Anterior cingulate cortex (tissue), 58 donors: ENCODE results near the gene GNA15.
"Not testable (repeated sequence)": the region's sequence is repeated elsewhere in the genome, so short reads cannot be mapped to it uniquely, and the experiment has no call there.

Source experiments
- DNase-seq, 58 donors: peaks; one replicate each; lab custom pipeline; 2025; lab: John Stamatoyannopoulos, UW

The GNA15 gene

GRCh38 chr19:3163230-3163886, 27.5 kb downstream of the GNA15 start:
- peak in 41 of 58 donors; percentile 3 to 67 (median 25) for DNase-seq

- DNase-seq: no peak
These were observed 28.1 kb downstream of the GNA15 start for GRCh38 chr19:3163943-3164342.

- no peak for DNase-seq
These were observed 31.9 kb downstream of the GNA15 start for GRCh38 chr19:3167533-3168272.

- DNase-seq: no peak
These were observed 36.2 kb downstream of the GNA15 start for GRCh38 chr19:3171894-3172672.

- DNase-seq: not testable (repeated sequence)
These were observed 36.8 kb downstream of the GNA15 start for GRCh38 chr19:3172673-3173000.

- DNase-seq: no peak
These were observed 40.2 kb downstream of the GNA15 start for GRCh38 chr19:3175781-3176714.

GRCh38 chr19:3176715-3177501, 41.1 kb downstream of the GNA15 start:
- DNase-seq: no peak

GRCh38 chr19:3178377-3178972, 42.6 kb downstream of the GNA15 start, which contains the start of gene S1PR4:
Gene S1PR4 (plus strand): TSS chr19:3178769. CDS start chr19:3178793, 24 bp downstream.
- no peak for DNase-seq

GRCh38 chr19:3178973-3179738, 43.3 kb downstream of the GNA15 start:
- no peak for DNase-seq

GRCh38 chr19:3179739-3180293, 44.0 kb downstream of the GNA15 start:
- no peak for DNase-seq

- no peak for DNase-seq
These were observed 48.1 kb downstream of the GNA15 start for GRCh38 chr19:3183721-3184641.

- DNase-seq: peak in 40 of 58 donors; percentile 58 to 91 (median 81)
These were observed 49.1 kb downstream of the GNA15 start for GRCh38 chr19:3184847-3185460.

- DNase-seq: peak; percentile 71 to 100 (median 96)
These were observed 49.8 kb downstream of the GNA15 start, which contains the start of gene NCLN for GRCh38 chr19:3185461-3186159. Gene NCLN (plus strand): TSS chr19:3185930. CDS start chr19:3186031, 101 bp downstream.

- no peak for DNase-seq
These were observed 50.4 kb downstream of the GNA15 start for GRCh38 chr19:3186160-3186688.
